Right atrium auricular region (tissue), 2 donors: ENCODE data around the gene CALML5. TPM values are rescaled to one million over a fixed set of nuclear protein-coding genes. Genes with fewer than 3 reads are reported as not detected.

ENCODE experiments used
- DNase-seq: peaks from one replicate; pipeline ENCODE4 v3.0.0-alpha.2; 2019; ENCODE audit warnings: low spot score
- H3K27ac ChIP-seq, 2 donors: fragments of 200-600 bp; sonication (generic); 1 replicate in 1 of 2; 2 replicates in 1 of 2; pipeline ENCODE4 v1.5.1; 2016 to 2019
- H3K27me3 ChIP-seq, 2 donors: fragments of 200-600 bp; sonication (generic); one replicate each; pipeline versions ENCODE4 v1.5.1 to v1.6.0; 2017 to 2019
- H3K36me3 ChIP-seq: fragments of 200-600 bp; sonication (generic); one replicate; pipeline ENCODE4 v1.5.1; 2016
- H3K4me1 ChIP-seq, 2 donors: fragments of 200-600 bp; sonication (generic); one replicate each; pipeline versions ENCODE4 v1.5.1 to v1.6.0; 2017 to 2019
- H3K4me3 ChIP-seq, 2 donors: fragments of 200-600 bp; sonication (generic); 1 replicate in 1 of 2; 2 replicates in 1 of 2; pipeline ENCODE4 v1.5.1; 2017 to 2019; ENCODE audit warnings: mild to moderate bottlenecking in 1 of 2, moderate library complexity in 1 of 2
- H3K9me3 ChIP-seq, 2 donors: fragments of 200-600 bp; sonication (generic); one replicate each; pipeline ENCODE4 v1.5.1; 2019
- CTCF ChIP-seq, 2 donors: fragments of 200-600 bp; sonication (generic); IDR thresholded peaks; one replicate each; pipeline ENCODE4 v1.5.1; 2019; ENCODE audit warnings: antibody characterized with exemption in 2 of 2
- total RNA-seq, 2 donors: library from RNA; depleted of rRNA; stranded (reverse); fragments of >200 nt; gene quantifications; one replicate each; pipeline ENCODE4 v1.1.0, GENCODE V29; 2016

Gene CALML5
- total RNA-seq, 2 donors from 2014 or later = not detected

GRCh38 chr10:5484205-5484604 lies 15.2 kb downstream of the CALML5 start:
- Histone ChIP-seq H3K4me1 (no peaks in the 10 kb centered on the region), H3K27ac (no peak overlapping the region), H3K36me3 (no peaks in the 10 kb centered on the region), H3K9me3 (peaks cover 0 to 6% of the 10 kb centered on the region in 2 donors), H3K4me3 (no peak overlapping the region), H3K27me3 (no peaks in the 10 kb centered on the region)
- DNase-seq = no peak
- no peak for TF ChIP-seq CTCF (IDR thresholded peaks at IDR 0.05)

DNA sequence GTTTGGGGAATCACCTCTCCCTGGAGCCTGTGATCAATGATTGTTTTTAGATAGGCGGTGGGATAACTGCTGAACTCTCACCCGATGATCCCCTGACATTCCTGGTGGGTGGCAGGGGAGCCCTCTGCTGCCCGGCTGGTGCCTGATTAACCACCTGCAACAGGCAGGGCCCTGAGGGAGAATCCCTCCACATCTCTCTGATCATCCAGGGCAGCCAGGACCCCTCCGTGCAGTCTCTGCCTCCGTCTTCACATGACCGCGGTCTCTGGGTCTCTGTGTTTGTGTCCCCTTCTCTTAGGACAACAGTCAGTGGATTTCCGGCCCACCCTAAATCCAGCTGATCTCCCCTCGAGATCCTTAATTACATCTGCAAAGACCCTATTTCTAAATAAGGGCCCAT lies 17.4 kb downstream of the CALML5 start:
- no peak for TF ChIP-seq CTCF (IDR thresholded peaks at IDR 0.05)
- no peaks in the 10 kb centered on the region for H3K4me1 ChIP-seq
- H3K27me3 ChIP-seq = no peaks in the 10 kb centered on the region
- no peaks in the 10 kb centered on the region for H3K36me3 ChIP-seq
- DNase-seq = no peak
- H3K27ac ChIP-seq = no peak overlapping the region
- peaks cover 0 to 6% of the 10 kb centered on the region in 2 donors for H3K9me3 ChIP-seq
- no peak overlapping the region for H3K4me3 ChIP-seq

GRCh38 chr10:5481121-5481520 lies 18.2 kb downstream of the CALML5 start:
- H3K9me3 ChIP-seq = peaks cover 0 to 6% of the 10 kb centered on the region in 2 donors
- H3K36me3 ChIP-seq = no peaks in the 10 kb centered on the region
- H3K27ac ChIP-seq = no peak overlapping the region

DNA sequence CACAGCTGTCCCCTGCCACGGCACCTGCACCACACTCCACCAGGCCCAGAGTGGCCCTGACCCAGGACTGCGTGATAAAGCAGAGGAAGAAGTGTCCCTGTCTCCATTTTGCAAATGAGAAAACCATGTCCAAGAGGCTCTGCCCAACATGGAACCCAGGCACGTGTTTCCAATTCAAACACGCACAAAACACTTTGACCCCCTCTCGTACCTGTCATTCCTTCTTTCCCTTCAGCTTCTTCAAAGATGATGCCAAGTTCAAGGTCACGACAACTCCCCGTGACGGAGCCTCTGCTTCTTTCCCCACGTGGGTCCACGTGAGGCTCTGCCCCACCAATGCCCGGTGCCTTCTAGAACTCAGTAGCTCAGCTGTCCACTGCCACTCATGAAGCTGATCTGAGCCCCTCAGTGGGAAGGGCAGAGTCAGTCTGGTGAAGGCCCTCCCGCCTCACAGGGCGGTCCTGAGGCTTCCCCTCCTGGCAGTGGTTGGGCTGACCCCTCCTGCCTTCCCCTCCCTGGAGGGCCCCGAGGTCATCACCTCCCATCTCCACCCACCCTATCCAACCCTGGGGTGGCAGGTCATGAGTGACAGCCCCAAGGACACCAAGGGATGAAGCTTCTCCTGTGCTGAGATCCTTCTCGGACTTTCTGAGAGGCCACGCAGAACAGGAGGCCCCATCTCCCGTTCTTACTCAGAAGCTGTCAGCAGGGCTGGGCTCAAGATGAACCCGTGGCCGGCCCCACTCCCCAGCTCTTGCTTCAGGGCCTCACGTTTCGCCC lies 19.0 kb downstream of the CALML5 start:
- Histone ChIP-seq H3K4me1 (no peaks in the 10 kb centered on the region), H3K27ac (no peak overlapping the region), H3K4me3 (no peak overlapping the region), H3K27me3 (no peaks in the 10 kb centered on the region), H3K9me3 (peaks cover 0 to 6% of the 10 kb centered on the region in 2 donors), H3K36me3 (no peaks in the 10 kb centered on the region)
- TF ChIP-seq CTCF (IDR thresholded peaks at IDR 0.05) = no peak
- DNase-seq = no peak

More at GRCh38 chr10:5481121-5481520, 18.2 kb downstream of the CALML5 start:
- H3K4me3 ChIP-seq = no peak overlapping the region
- no peak for DNase-seq
- H3K27me3 ChIP-seq = no peaks in the 10 kb centered on the region
- H3K4me1 ChIP-seq = no peaks in the 10 kb centered on the region
- TF ChIP-seq CTCF (IDR thresholded peaks at IDR 0.05) = no peak

- Histone ChIP-seq H3K9me3 (peaks cover 0 to 6% of the 10 kb centered on the region in 2 donors), H3K27ac (no peak overlapping the region), H3K36me3 (no peaks in the 10 kb centered on the region), H3K27me3 (no peaks in the 10 kb centered on the region), H3K4me1 (no peaks in the 10 kb centered on the region), H3K4me3 (no peak overlapping the region)
- no peak for DNase-seq
- TF ChIP-seq CTCF (IDR thresholded peaks at IDR 0.05) = no peak
Observed at GRCh38 chr10:5479481-5480161, 19.7 kb downstream of the CALML5 start.
